HEK293 (cell line): Measurements from ENCODE around the gene RPEL1.

ENCODE experiments used
- CTCF ChIA-PET: fragments of 350-600 bp; formaldehyde crosslinking; extraction: SDS; loops from one replicate; lab custom pipeline; 2021; ENCODE audit warnings: antibody characterized with exemption; lab: Yijun Ruan, JAX
- POLR2A ChIA-PET: fragments of 300-600 bp; formaldehyde crosslinking; extraction: SDS; loops from one replicate; lab custom pipeline; 2020; ENCODE audit warnings: antibody characterized with exemption, inconsistent platforms; lab: Yijun Ruan, JAX
- H3K27ac ChIP-seq: fragments of 200-500 bp; sonication (Bioruptor generic); 2 replicates; pipeline ENCODE4 v1.5.1; 2014; ENCODE audit warnings: low read depth, low read length, control low read depth, inconsistent platforms; ENCODE audit errors: extremely low read depth
- H3K36me3 ChIP-seq, 2 experiments: fragments of 200-500 bp in 1 of 2; sonication (Bioruptor generic) in 1 of 2; 1 replicate in 1 of 2; 2 replicates in 1 of 2; pipeline ENCODE4 v1.5.1; 2014 to 2017; ENCODE audit warnings: inconsistent platforms in 2 of 2, low read length in 2 of 2; ENCODE audit not compliant: control insufficient read depth in 2 of 2, insufficient read depth in 1 of 2
- H3K4me1 ChIP-seq: fragments of 200-500 bp; sonication (Bioruptor generic); 2 replicates; pipeline ENCODE4 v1.5.1; 2014; ENCODE audit warnings: mild to moderate bottlenecking, low read length, inconsistent platforms; ENCODE audit not compliant: control insufficient read depth, insufficient read depth
- H3K4me3 ChIP-seq: 2 replicates; pipeline ENCODE4 v1.5.1; 2011; ENCODE audit warnings: low read depth, mild to moderate bottlenecking, control low read depth, low read length, moderate library complexity
- H3K9me3 ChIP-seq: fragments of 200-500 bp; sonication (Bioruptor generic); 2 replicates; pipeline ENCODE4 v1.5.1; 2014; ENCODE audit warnings: low read depth, low read length, inconsistent platforms; ENCODE audit not compliant: control insufficient read depth, insufficient read depth
- IKZF3 ChIP-seq: fragments of 450-650 bp; IDR thresholded peaks from 2 replicates; pipeline ENCODE4 v1.5.0; 2018; ENCODE audit warnings: missing biosample characterization, mild to moderate bottlenecking, missing genetic modification characterization, moderate library complexity
- KLF16 ChIP-seq: fragments of 450-650 bp; formaldehyde crosslinking; IDR thresholded peaks from 2 replicates; pipeline ENCODE4 v1.5.1; 2017; ENCODE audit warnings: missing biosample characterization, missing genetic modification characterization
- PRDM4 ChIP-seq: fragments of 450-650 bp; formaldehyde crosslinking; IDR thresholded peaks from 2 replicates; pipeline ENCODE4 v1.5.1; 2017; ENCODE audit warnings: missing biosample characterization, missing genetic modification characterization
- RBAK ChIP-seq: fragments of 450-650 bp; formaldehyde crosslinking; IDR thresholded peaks from 2 replicates; pipeline ENCODE4 v1.5.1; 2016; ENCODE audit warnings: missing biosample characterization, missing genetic modification characterization
- SALL2 ChIP-seq: fragments of 450-650 bp; formaldehyde crosslinking; IDR thresholded peaks from 2 replicates; pipeline ENCODE4 v1.5.0; 2017; ENCODE audit warnings: missing biosample characterization, mild to moderate bottlenecking, missing genetic modification characterization, borderline replicate concordance
- ZBTB10 ChIP-seq: fragments of 450-650 bp; formaldehyde crosslinking; IDR thresholded peaks from 2 replicates; pipeline ENCODE4 v1.5.1; 2016; ENCODE audit warnings: missing biosample characterization, missing genetic modification characterization
- ZBTB8A ChIP-seq: fragments of 450-650 bp; formaldehyde crosslinking; IDR thresholded peaks from 2 replicates; pipeline ENCODE4 v1.5.1; 2016; ENCODE audit warnings: missing biosample characterization, missing genetic modification characterization
- ZNF146 ChIP-seq: fragments of 450-650 bp; formaldehyde crosslinking; IDR thresholded peaks from 2 replicates; pipeline ENCODE4 v1.5.1; 2016; ENCODE audit warnings: missing biosample characterization, missing genetic modification characterization
- ZNF23 ChIP-seq: fragments of 450-650 bp; formaldehyde crosslinking; IDR thresholded peaks from 2 replicates; pipeline ENCODE4 v1.5.1; 2016; ENCODE audit warnings: missing biosample characterization, missing genetic modification characterization, borderline replicate concordance
- ZNF302 ChIP-seq: fragments of 450-650 bp; formaldehyde crosslinking; IDR thresholded peaks from 2 replicates; pipeline ENCODE4 v1.5.1; 2016; ENCODE audit warnings: missing biosample characterization, missing genetic modification characterization, low read depth
- ZNF350 ChIP-seq: fragments of 450-650 bp; formaldehyde crosslinking; IDR thresholded peaks from 2 replicates; pipeline ENCODE4 v1.5.0; 2017; ENCODE audit warnings: missing biosample characterization, mild to moderate bottlenecking, missing genetic modification characterization
- ZNF623 ChIP-seq: fragments of 450-650 bp; formaldehyde crosslinking; IDR thresholded peaks from 2 replicates; pipeline ENCODE4 v1.5.1; 2016; ENCODE audit warnings: missing biosample characterization, missing genetic modification characterization
- ZNF629 ChIP-seq: fragments of 450-650 bp; formaldehyde crosslinking; IDR thresholded peaks from 2 replicates; pipeline ENCODE4 v1.5.1; 2017; ENCODE audit warnings: missing biosample characterization, missing genetic modification characterization
- ZNF830 ChIP-seq: fragments of 450-650 bp; IDR thresholded peaks from 2 replicates; pipeline ENCODE4 v1.5.0; 2018; ENCODE audit warnings: missing biosample characterization, missing genetic modification characterization, low read depth, mild to moderate bottlenecking, moderate library complexity
- ZSCAN5A ChIP-seq: fragments of 450-650 bp; formaldehyde crosslinking; IDR thresholded peaks from 2 replicates; pipeline ENCODE4 v1.5.1; 2016; ENCODE audit warnings: missing biosample characterization, missing genetic modification characterization
- ZXDB ChIP-seq: fragments of 450-650 bp; formaldehyde crosslinking; IDR thresholded peaks from 2 replicates; pipeline ENCODE4 v1.5.1; 2016; ENCODE audit warnings: missing biosample characterization, missing genetic modification characterization
- TF ChIP-seq, protein P1 (sequence below): fragments of 450-650 bp; formaldehyde crosslinking; IDR thresholded peaks from 2 replicates; pipeline ENCODE4 v1.5.1; 2016; ENCODE audit warnings: missing biosample characterization, missing genetic modification characterization
- TF ChIP-seq, protein P2 (sequence below): fragments of 450-650 bp; formaldehyde crosslinking; IDR thresholded peaks from 2 replicates; pipeline ENCODE4 v1.5.0; 2017; ENCODE audit warnings: missing biosample characterization, missing genetic modification characterization, borderline replicate concordance
- TF ChIP-seq, protein P3 (sequence below): fragments of 450-650 bp; formaldehyde crosslinking; IDR thresholded peaks from 2 replicates; pipeline ENCODE4 v1.5.1; 2017; ENCODE audit warnings: missing biosample characterization, missing genetic modification characterization

The RPEL1 gene

GRCh38 chr10:103227416-103227815 lies 18.3 kb upstream of the RPEL1 start:
- CTCF ChIA-PET, result interaction anchor here (0.6 to 2.5 kb wide), 6 partner anchors 17 to 750 kb away, joined by 3 to 8 read pairs (median 4); no protein-coding TSS in a partner anchor
- TF ChIP-seq ZNF830 (no peak), ZSCAN5A (tag by site-specific recombination) (no peak), ZNF23 (tag by site-specific recombination) (no peak), ZNF146 (tag by site-specific recombination) (no peak), SALL2 (no peak), ZNF302 (tag by site-specific recombination) (no peak), ZNF623 (no peak), ZNF629 (tag by site-specific recombination) (no peak), ZXDB (tag by site-specific recombination) (no peak), ZBTB8A (tag by site-specific recombination) (no peak), RBAK (tag by site-specific recombination) (no peak), IKZF3 (tag by site-specific recombination) (no peak), PRDM4 (tag by site-specific recombination) (no peak), ZBTB10 (tag by site-specific recombination) (no peak), ZNF350 (tag by site-specific recombination) (no peak), KLF16 (no peak)
- TF ChIP-seq, protein P1, sequence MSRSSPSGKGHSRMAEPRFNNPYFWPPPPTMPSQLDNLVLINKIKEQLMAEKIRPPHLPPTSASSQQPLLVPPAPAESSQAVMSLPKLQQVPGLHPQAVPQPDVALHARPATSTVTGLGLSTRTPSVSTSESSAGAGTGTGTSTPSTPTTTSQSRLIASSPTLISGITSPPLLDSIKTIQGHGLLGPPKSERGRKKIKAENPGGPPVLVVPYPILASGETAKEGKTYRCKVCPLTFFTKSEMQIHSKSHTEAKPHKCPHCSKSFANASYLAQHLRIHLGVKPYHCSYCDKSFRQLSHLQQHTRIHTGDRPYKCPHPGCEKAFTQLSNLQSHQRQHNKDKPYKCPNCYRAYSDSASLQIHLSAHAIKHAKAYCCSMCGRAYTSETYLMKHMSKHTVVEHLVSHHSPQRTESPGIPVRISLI, result no peak
- TF ChIP-seq, protein P2, sequence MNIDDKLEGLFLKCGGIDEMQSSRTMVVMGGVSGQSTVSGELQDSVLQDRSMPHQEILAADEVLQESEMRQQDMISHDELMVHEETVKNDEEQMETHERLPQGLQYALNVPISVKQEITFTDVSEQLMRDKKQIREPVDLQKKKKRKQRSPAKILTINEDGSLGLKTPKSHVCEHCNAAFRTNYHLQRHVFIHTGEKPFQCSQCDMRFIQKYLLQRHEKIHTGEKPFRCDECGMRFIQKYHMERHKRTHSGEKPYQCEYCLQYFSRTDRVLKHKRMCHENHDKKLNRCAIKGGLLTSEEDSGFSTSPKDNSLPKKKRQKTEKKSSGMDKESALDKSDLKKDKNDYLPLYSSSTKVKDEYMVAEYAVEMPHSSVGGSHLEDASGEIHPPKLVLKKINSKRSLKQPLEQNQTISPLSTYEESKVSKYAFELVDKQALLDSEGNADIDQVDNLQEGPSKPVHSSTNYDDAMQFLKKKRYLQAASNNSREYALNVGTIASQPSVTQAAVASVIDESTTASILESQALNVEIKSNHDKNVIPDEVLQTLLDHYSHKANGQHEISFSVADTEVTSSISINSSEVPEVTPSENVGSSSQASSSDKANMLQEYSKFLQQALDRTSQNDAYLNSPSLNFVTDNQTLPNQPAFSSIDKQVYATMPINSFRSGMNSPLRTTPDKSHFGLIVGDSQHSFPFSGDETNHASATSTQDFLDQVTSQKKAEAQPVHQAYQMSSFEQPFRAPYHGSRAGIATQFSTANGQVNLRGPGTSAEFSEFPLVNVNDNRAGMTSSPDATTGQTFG, result no peak
- TF ChIP-seq, protein P3, sequence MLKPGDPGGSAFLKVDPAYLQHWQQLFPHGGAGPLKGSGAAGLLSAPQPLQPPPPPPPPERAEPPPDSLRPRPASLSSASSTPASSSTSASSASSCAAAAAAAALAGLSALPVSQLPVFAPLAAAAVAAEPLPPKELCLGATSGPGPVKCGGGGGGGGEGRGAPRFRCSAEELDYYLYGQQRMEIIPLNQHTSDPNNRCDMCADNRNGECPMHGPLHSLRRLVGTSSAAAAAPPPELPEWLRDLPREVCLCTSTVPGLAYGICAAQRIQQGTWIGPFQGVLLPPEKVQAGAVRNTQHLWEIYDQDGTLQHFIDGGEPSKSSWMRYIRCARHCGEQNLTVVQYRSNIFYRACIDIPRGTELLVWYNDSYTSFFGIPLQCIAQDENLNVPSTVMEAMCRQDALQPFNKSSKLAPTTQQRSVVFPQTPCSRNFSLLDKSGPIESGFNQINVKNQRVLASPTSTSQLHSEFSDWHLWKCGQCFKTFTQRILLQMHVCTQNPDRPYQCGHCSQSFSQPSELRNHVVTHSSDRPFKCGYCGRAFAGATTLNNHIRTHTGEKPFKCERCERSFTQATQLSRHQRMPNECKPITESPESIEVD (tag by site-specific recombination), result no peak
- POLR2A ChIA-PET, result interaction anchor here (0.9 to 2.5 kb wide), 2 partner anchors 34 to 50 kb away, joined by 3 to 8 read pairs; partner anchors contain the start of gene NT5C2
- H3K4me3 ChIP-seq, result no peak overlapping the region
- H3K27ac ChIP-seq, result no peak overlapping the region
- H3K9me3 ChIP-seq, result no peaks in the 10 kb centered on the region
- no peaks in the 10 kb centered on the region for H3K4me1 ChIP-seq
- no peaks in the 10 kb centered on the region for H3K36me3 ChIP-seq
